Measurements from ENCODE around the gene ELFN2. TPM values are rescaled to one million over a fixed set of nuclear protein-coding genes. Genes with fewer than 3 reads are reported as not detected.

The ELFN2 gene
- total RNA-seq, 1 experiment from 2014 or later = 10.0 TPM

DNA sequence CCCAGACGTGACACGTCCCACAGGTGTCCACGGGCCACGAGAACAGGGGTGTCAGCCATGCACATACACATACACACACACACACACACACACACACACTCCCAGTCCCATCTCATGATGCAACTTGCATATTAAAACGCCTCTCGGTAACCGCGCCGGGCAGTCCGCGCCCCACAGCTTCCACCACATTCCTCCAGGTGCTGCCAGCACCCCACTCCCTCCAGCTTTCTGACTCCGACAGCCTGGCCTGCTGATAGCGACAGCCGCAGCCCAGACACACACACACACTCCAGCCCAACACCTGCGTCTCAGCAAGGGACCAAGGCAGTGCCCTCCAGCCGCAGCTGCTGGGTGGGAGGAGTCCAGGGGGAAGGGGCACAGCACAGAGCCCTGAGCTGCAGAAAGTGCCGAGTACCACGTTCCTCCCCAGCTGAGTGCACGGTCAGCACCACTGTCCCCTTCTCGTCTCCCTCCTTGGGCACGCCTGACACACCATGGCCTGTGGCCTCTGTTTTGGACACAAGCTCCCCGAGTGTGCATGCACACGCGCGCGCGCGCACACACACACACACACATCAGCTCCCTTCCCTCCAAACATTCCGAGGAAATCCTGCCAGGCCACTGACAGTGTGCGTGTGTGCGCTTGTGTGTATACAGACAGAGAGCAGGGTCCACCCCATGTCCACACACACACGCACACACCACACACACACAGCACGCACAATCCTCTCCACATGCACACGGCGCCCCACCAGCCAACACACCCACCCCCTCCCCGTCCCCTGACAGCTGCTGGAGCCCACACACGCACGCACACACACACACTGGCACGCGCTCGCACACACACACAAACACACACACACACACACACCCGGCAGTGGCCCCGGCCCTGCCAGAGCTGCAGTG, 1.2 kb downstream of the ELFN2 start:
- H3K36me3 ChIP-seq (ENCODE audit: low read depth, low read length) = no peaks in the 10 kb centered on the region; the same call in 1 of the 2 replicates
- ChIA-PET POLR2A (ENCODE audit: unreplicated experiment) (no interaction called here), CTCF (no interaction called here)
- ATAC-seq = peak; percentile 13; the same call in 1 of the 2 replicates
- peaks cover 5% of the 10 kb centered on the region for H3F3A ChIP-seq (ENCODE audit: low read length, unreplicated experiment)
- no peak overlapping the region for H2AFZ ChIP-seq (ENCODE audit: low read length)
- intact Hi-C loops (cut with micrococcal nuclease) = no loop called here
- H3K4me3 ChIP-seq (ENCODE audit: low read length) = peak overlapping the region; percentile 87
- no peak for DNase-seq
- no peaks in the 10 kb centered on the region for H3K9me2 ChIP-seq (replicated peaks; ENCODE audit: low read length)
- peak overlapping the region; percentile 80 for H3K4me2 ChIP-seq (ENCODE audit: low read length)
- no peak for TF ChIP-seq EZH2 (IDR thresholded peaks at IDR 0.05; ENCODE audit: low read length, unreplicated experiment)
- TF ChIP-seq, protein P1, sequence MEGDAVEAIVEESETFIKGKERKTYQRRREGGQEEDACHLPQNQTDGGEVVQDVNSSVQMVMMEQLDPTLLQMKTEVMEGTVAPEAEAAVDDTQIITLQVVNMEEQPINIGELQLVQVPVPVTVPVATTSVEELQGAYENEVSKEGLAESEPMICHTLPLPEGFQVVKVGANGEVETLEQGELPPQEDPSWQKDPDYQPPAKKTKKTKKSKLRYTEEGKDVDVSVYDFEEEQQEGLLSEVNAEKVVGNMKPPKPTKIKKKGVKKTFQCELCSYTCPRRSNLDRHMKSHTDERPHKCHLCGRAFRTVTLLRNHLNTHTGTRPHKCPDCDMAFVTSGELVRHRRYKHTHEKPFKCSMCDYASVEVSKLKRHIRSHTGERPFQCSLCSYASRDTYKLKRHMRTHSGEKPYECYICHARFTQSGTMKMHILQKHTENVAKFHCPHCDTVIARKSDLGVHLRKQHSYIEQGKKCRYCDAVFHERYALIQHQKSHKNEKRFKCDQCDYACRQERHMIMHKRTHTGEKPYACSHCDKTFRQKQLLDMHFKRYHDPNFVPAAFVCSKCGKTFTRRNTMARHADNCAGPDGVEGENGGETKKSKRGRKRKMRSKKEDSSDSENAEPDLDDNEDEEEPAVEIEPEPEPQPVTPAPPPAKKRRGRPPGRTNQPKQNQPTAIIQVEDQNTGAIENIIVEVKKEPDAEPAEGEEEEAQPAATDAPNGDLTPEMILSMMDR (conservative IDR thresholded peaks at IDR 0.05; ENCODE audit: low read depth, low read length) = no peak
- no peak for TF ChIP-seq EZH2phosphoT487 (IDR thresholded peaks at IDR 0.05; ENCODE audit: borderline replicate concordance, low read length)
- peaks cover 65% of the 10 kb centered on the region for H3K79me2 ChIP-seq (ENCODE audit: low read length)
- peaks cover 41% of the 10 kb centered on the region for H3K4me1 ChIP-seq (ENCODE audit: insufficient read depth, low read length)
- H3K9ac ChIP-seq (ENCODE audit: low read length) = peak overlapping the region; percentile 62
- H3K27me3 ChIP-seq (ENCODE audit: low read length) = no peaks in the 10 kb centered on the region
- H3K27ac ChIP-seq (ENCODE audit: low read length) = no peak overlapping the region
- BruUV-seq (replicated peaks) = no TSS peak
- H4K20me1 ChIP-seq (ENCODE audit: low read length) = no peaks in the 10 kb centered on the region
- no peaks in the 10 kb centered on the region for H3K9me3 ChIP-seq (ENCODE audit: low read length)

DNA sequence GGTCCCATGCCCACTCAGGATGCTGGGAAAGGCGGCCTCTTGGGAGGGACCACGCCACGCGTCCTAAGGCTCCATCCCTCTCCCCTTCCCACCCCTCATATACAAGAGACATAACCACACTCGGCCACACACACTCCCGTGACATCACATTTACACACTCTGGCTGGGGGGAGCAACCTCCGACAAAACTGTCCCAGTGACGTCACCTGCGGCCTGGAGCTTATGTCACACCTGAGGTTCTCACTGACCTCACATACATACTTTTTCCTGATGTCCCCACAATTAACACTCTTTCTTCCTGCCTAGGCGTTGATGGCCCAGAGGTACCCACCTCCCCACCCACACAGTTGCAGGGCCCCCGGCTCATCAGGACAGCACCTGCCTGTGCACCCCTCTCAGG, 1.9 kb downstream of the ELFN2 start:
- no peaks in the 10 kb centered on the region for H3K9me2 ChIP-seq (replicated peaks; ENCODE audit: low read length)
- peak overlapping the region; percentile 87; the same call in 1 of the 2 replicates for H3K4me3 ChIP-seq (ENCODE audit: low read length)
- DNase-seq = no peak
- no peak overlapping the region for H3K9ac ChIP-seq (ENCODE audit: low read length)
- H2AFZ ChIP-seq (ENCODE audit: low read length) = no peak overlapping the region
- CTCF ChIA-PET = no interaction called here
- BruUV-seq (replicated peaks) = no TSS peak
- peaks cover 72% of the 10 kb centered on the region for H3K79me2 ChIP-seq (ENCODE audit: low read length)
- H3K27me3 ChIP-seq (ENCODE audit: low read length) = no peaks in the 10 kb centered on the region
- ATAC-seq = no peak
- no peaks in the 10 kb centered on the region for H3K9me3 ChIP-seq (ENCODE audit: low read length)
- H3K36me3 ChIP-seq (ENCODE audit: low read depth, low read length) = no peaks in the 10 kb centered on the region; the same call in 1 of the 2 replicates
- TF ChIP-seq, protein P1 (conservative IDR thresholded peaks at IDR 0.05; ENCODE audit: low read depth, low read length) = no peak
- TF ChIP-seq EZH2 (IDR thresholded peaks at IDR 0.05; ENCODE audit: low read length, unreplicated experiment) = no peak
- TF ChIP-seq EZH2phosphoT487 (IDR thresholded peaks at IDR 0.05; ENCODE audit: borderline replicate concordance, low read length) = no peak
- intact Hi-C loops (cut with micrococcal nuclease) = no loop called here
- H3K27ac ChIP-seq (ENCODE audit: low read length) = no peak overlapping the region
- POLR2A ChIA-PET (ENCODE audit: unreplicated experiment) = no interaction called here
- peak overlapping the region; percentile 80 for H3K4me2 ChIP-seq (ENCODE audit: low read length)
- H3F3A ChIP-seq (ENCODE audit: low read length, unreplicated experiment) = no peaks in the 10 kb centered on the region
- peaks cover 41% of the 10 kb centered on the region for H3K4me1 ChIP-seq (ENCODE audit: insufficient read depth, low read length)
- no peaks in the 10 kb centered on the region for H4K20me1 ChIP-seq (ENCODE audit: low read length)

DNA sequence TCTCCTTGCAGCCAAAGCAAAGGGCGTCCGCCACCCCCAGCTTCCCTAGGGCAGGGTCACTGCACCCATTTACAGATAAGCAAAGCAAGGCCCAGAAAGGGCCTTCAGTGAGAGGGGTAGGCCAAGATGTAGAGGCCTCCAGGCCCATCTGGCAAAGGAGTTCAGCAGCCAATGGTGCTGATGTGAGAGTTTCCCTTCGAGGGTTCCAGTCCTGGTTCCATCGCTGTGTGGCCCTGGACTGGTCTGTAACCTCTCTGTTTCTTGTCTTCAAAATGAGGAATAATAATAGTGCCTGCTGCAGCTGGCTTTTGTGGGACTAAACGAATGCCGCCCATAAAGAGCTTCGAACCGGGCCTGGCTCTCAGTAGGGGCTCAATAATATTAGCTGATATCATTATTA, 4.0 kb downstream of the ELFN2 start:
- Histone ChIP-seq H3K4me1 (ENCODE audit: insufficient read depth, low read length) (peaks cover 41% of the 10 kb centered on the region), H3K9me2 (replicated peaks; ENCODE audit: low read length) (no peaks in the 10 kb centered on the region), H3F3A (ENCODE audit: low read length, unreplicated experiment) (no peaks in the 10 kb centered on the region), H3K36me3 (ENCODE audit: low read depth, low read length) (no peaks in the 10 kb centered on the region), H2AFZ (ENCODE audit: low read length) (no peak overlapping the region), H3K4me2 (ENCODE audit: low read length) (no peak overlapping the region), H3K4me3 (ENCODE audit: low read length) (no peak overlapping the region), H4K20me1 (ENCODE audit: low read length) (no peaks in the 10 kb centered on the region), H3K9me3 (ENCODE audit: low read length) (no peaks in the 10 kb centered on the region), H3K9ac (ENCODE audit: low read length) (no peak overlapping the region), H3K79me2 (ENCODE audit: low read length) (peaks cover 93% of the 10 kb centered on the region), H3K27me3 (ENCODE audit: low read length) (no peaks in the 10 kb centered on the region), H3K27ac (ENCODE audit: low read length) (no peak overlapping the region)
- intact Hi-C loops (cut with micrococcal nuclease) = no loop called here
- TF ChIP-seq EZH2phosphoT487 (IDR thresholded peaks at IDR 0.05; ENCODE audit: borderline replicate concordance, low read length) = no peak
- TF ChIP-seq, protein P1 (conservative IDR thresholded peaks at IDR 0.05; ENCODE audit: low read depth, low read length) = no peak
- TF ChIP-seq EZH2 (IDR thresholded peaks at IDR 0.05; ENCODE audit: low read length, unreplicated experiment) = no peak
- DNase-seq (no peak), ATAC-seq (no peak)
- BruUV-seq (replicated peaks) = no TSS peak
- POLR2A ChIA-PET (ENCODE audit: unreplicated experiment) = no interaction called here
- CTCF ChIA-PET = no interaction called here
